Iris pigment epithelial cell (primary cell): ENCODE data around the gene RNF224.
"Not testable (repeated sequence)": the region's sequence is repeated elsewhere in the genome, so short reads cannot be mapped to it uniquely, and the experiment has no call there.

ENCODE experiments used
- DNase-seq: peaks from one replicate; pipeline ENCODE4 v3.0.0-alpha.2; 2011; ENCODE audit warnings: low read depth

The RNF224 gene

GRCh38 chr9:137240841-137241489 is 13.7 kb downstream of the RNF224 start, which contains the start of gene TUBB4B:
Gene TUBB4B, plus strand, starts transcription at chr9:137241287. Its CDS starts 74 bp downstream, at chr9:137241361.
- peak; percentile 100 for DNase-seq

GRCh38 chr9:137241490-137242268 is 14.4 kb downstream of the RNF224 start:
- DNase-seq: peak; percentile 37

- DNase-seq: no peak
These were observed 15.2 kb downstream of the RNF224 start for GRCh38 chr9:137242269-137243203.

DNA sequence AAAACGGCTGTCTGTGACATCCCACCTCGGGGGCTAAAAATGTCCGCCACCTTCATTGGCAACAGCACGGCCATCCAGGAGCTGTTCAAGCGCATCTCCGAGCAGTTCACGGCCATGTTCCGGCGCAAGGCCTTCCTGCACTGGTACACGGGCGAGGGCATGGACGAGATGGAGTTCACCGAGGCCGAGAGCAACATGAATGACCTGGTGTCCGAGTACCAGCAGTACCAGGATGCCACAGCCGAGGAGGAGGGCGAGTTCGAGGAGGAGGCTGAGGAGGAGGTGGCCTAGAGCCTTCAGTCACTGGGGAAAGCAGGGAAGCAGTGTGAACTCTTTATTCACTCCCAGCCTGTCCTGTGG is 15.9 kb downstream of the RNF224 start:
- DNase-seq: not testable (repeated sequence)

DNA sequence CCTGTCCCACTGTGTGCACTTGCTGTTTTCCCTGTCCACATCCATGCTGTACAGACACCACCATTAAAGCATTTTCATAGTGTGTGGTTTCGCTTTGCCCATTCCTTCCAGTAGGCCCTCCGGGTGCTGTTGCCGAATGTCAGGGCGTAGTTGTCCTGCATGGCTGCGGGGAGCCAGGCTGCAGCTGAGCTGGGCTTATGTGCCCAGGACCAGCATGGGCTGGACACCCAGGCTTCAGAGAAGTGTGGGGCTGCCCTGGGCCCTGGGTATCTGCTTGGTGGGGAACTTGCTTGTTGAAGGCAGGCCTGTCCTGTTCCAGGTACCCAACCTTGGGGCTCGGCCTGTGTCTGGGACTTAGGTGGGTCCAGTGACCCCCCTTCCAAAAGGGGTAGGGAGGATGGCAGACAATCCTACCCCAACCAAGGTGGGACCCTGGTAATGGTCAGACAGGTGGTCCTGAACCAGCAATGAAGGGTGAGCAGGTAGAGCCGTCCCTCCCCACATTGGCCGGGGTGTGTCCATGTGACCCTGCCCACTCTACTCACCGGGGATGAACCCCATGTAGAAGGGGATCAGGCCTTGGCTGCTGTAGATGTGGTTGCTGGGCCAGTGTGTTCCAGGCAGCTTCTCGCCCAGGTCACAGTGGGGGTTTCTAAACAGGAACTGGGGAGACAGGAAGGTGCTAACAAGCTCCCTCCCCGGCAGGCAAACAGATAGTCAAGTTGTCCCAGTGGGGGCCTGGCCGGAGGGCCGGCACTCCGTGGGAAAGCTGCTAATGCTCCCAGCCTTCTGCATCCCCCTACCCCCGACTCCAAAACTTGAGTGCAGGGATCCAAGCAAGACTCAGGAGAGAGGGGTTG is 16.6 kb downstream of the RNF224 start:
- DNase-seq: no peak

DNA sequence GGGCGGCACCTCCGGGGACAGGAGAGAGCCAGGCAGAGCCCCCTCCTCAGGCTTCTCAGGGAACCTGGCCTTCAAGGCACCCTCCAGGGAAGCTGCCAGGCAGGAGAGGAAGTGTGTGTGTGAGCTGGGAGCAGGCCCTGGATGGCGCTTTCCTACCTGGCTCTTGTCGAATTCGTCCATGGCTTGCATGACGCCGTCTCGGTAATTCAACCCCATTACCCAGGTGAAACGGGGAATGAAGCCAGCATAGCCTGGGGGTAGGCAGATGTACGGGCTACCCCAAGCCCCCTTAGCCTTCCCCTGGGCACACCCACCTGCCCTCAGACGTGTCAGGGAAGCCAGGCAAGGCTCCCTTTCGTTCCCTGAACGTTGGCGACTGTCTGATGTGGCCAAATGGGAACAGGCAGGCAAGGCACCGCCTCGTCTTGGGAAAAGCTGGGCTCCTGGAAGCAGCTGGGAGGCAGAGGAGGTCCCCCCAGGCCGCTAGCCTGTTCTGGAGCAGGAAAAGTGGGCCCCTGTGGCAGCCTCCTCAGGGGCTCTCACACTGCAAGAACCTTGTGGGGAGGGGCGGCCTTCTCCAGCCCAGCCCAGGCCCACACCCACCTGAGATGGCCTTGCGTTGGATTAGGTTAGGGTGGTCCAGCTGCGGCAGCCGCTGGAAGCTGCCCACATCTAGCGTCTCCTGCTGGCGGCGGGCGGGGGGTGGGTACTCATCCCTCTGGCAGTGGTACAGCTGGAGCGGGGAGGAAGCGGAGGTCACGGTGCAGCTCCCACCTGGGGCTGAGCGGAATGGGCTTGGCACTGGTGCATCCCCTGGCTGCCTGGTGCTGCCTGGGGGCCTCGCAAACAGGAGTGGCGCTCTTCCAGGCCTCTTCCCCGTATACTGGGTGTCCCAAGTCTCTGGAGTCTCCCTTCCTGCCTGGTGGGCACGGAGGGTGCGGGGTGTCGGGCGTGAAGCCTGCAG is 17.5 kb downstream of the RNF224 start:
- no peak for DNase-seq

- no peak for DNase-seq
These were observed 18.4 kb downstream of the RNF224 start for GRCh38 chr9:137245450-137246421.

DNA sequence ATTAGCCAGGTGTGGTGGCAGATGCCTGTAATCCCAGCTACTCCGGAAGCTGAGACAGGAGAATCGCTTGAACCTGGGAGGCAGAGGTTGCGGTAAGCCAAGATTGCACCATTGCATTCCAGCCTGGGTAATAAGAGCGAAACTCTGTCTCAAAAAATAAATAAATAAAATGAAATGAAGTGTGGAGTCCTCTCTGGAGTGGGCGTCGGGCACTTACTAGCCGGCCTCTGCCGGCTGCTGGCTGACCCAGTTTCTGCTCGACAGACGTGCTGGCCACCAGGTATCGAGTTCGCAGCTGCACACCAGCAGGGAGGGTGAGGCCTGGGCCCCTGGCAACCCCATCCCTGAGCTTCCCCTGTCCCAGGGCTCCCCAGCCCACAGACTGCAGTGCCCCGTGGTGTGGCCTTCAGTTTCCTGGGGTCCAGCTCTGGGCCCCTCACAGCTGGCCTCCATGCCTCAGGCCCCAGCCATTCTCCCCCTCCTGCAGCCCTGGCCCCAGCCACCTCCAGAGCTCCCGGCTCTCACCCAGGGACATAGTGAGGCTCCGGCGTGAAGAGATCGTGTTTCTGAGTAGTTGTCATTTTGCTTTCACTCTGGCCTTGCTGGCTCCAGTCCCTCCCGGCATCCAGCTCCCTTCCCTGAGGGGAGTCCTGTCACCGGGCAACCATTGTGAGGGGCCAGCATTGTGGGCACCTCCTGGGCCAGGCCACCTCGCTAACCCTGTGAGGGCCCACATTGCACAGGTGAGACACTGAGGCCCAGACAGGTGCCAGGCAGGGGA is 20.0 kb downstream of the RNF224 start:
- DNase-seq: peak; percentile 54

- no peak for DNase-seq
These were observed 20.5 kb downstream of the RNF224 start for GRCh38 chr9:137247916-137248175.

- DNase-seq: no peak
These were observed 23.3 kb downstream of the RNF224 start for GRCh38 chr9:137250329-137251193.

DNA sequence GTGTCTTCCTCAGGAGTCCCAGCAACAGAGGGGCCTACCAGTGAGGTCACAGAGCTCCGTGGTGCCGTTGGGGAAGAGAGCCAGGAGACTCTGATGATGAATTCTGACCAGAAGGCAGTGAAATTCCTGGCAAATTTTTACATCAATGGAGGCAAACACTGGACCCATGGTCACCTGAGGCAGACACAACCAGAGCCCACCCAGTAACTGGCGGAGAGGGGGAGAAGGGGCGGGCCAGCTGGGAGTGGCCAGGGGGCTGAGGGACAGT is 23.8 kb downstream of the RNF224 start, which contains the start of gene STPG3:
Gene STPG3, plus strand, starts transcription at position 93 of the 268 bp plus-strand sequence. Its CDS starts 1 bp downstream, at position 94.
- DNase-seq: no peak

DNA sequence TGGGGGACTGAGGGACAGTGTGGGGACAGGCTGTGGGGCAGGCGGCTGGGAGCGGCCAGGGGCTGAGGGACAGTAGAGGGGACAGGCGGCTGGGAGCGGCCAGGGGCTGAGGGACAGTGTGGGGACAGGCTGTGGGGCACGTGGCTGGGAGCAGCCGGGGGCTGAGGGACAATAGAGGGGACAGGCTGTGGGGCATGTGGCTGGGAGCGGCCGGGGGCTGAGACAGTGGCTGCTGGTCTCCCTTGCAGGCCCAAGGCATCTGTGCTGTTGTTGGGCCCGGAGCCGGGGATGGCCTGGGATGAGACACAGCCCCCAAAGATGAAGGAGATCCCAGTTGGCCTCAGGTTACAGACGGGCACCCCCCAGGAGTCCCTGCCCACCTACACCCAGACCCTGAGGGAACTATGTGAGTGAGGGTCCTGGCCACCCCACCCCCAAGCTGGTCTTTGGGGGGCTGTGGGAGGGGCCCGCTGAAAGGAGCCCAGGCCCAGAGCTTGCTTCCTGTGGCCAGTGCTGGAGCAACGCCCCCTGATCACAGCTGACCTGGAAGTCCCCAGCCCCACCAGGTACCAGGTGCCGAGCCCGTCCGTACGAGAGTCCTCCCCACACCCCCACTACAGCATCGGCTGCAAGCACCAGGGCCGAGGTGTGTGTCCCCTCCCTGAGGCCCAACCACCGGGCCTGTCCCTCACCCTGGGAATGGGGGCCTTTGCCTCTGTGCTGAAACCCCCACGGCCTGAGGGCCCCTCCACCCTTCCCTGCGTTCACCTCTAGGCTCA is 24.4 kb downstream of the RNF224 start:
- DNase-seq: no peak

GRCh38 chr9:137252555-137253506 is 25.5 kb downstream of the RNF224 start:
- DNase-seq: no peak

DNA sequence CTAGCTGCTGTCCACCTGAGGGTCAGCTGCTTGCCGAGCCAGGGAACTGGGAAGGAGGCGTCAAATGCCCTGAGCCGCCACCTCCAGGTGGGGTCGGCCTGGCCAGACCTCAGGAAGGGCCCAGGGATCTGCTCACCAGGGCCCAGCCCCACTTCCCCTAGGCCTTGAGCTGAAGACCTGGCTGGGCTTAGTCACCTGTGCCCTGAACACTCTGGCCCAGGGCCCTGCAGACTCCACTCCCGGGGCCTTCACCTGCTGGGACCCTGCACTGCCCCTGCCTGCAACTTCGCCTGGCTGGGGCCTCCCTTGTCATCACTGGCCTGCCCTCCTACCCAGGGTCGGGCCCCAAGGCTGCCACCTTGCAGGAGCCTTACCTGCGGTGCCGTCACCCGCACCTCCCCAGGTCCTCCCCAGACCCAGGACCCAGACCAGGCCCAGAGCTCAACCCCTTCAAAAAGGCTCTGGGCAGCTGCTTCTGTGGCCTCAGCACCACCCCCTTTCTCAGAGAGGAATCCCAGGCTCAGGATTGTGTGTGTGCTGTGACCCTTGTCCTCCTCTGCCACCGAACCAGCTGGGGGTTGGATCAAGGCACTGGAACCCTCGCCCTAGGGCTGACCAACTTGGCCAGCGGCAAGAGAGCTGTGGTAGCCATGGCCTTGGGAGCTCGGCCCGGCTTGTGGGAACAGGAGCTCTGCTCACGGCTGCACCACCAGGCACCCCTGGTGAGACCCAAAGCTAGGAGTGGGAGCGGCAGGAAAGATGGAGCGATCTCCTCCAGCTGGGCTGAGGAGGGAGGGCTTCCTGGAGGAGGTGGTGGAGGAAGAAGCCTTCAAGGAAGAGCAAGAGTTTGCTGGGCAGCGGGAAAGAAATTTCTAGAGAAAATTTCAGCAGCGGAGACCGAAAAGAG is 26.7 kb downstream of the RNF224 start:
- DNase-seq: no peak
